ENCODE results near the gene ZNF212. TPM values are rescaled to one million over a fixed set of nuclear protein-coding genes. Genes with fewer than 3 reads are reported as not detected.

The ZNF212 gene
- total and polyA plus RNA-seq, 9 of the 15 experiments (the other 6 are each of a cell fraction or from before 2014, with no cell fraction given): 1.8 to 21.4 (median 7.2) TPM

DNA sequence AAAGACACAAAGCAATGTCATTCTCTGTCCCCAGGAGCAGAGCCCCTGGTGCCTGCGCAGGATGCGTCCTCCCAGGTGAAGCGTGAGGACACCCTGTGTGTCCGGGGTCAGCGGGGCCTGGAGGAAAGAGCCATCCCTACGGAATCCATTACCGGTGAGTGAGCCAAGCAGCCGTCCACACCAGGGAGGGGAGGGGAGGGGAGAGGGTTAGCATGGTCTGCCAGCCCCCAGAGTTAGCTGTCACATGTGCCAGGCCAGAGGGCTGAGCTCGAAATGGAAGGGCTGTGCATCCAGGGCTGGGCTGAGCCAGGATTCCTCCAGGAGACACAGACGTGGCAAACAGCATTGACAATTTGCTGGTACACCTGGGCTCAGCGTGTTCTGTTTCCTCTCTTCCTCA is 28.9 kb upstream of the ZNF212 start (continued):
- TF ChIP-seq, protein P1, sequence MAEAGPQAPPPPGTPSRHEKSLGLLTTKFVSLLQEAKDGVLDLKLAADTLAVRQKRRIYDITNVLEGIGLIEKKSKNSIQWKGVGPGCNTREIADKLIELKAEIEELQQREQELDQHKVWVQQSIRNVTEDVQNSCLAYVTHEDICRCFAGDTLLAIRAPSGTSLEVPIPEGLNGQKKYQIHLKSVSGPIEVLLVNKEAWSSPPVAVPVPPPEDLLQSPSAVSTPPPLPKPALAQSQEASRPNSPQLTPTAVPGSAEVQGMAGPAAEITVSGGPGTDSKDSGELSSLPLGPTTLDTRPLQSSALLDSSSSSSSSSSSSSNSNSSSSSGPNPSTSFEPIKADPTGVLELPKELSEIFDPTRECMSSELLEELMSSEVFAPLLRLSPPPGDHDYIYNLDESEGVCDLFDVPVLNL (CRISPR knock-in tag; IDR thresholded peaks at IDR 0.05; ENCODE audit: low read depth): 0 out of 2 replicates have a peak, but pooled peaks have one; percentile 9

- TF ChIP-seq ZNF586 (CRISPR knock-in tag; conservative IDR thresholded peaks at IDR 0.05) (no peak), POLR2G (IDR thresholded peaks at IDR 0.05; ENCODE audit: low read depth, low read length) (peak; percentile 23; the same call in 1 of the 2 replicates)
- ChIA-PET POLR2A (interaction anchor here (0.9 to 2.1 kb wide), 2 partner anchors 9 to 18 kb away, joined by 3 to 7 read pairs; no protein-coding TSS in a partner anchor), CTCF (ENCODE audit: low intra/inter-chr PET ratio) (interaction anchor here (0.6 kb wide), 1 partner anchor 247 kb away, joined by 3 read pairs; no protein-coding TSS in a partner anchor)
- DNase-seq (ENCODE audit: extremely low read depth in 1 of 4, low spot score in 3 of 4) (no peak), FAIRE-seq (no peak), ATAC-seq (no peak)
- Histone ChIP-seq H4K20me1 (replicated peaks; ENCODE audit: control insufficient read depth, insufficient read depth, low read length) (no peaks in the 10 kb centered on the region; the same call in 1 of the 2 replicates), H3K4me1 (replicated peaks in 1 of 2; ENCODE audit: control insufficient read depth in 2 of 2, insufficient read depth in 2 of 2, low read length in 2 of 2) (peaks cover 0 to 14% of the 10 kb centered on the region in 2 experiments; a peak in 2 of 5 replicates), H2AFZ (ENCODE audit: low read depth, low read length) (no peak overlapping the region), H3K9ac (ENCODE audit: insufficient read depth in 1 of 2, low read depth in 2 of 2, low read length in 2 of 2) (0 out of 4 replicates have a peak overlapping the region, but pooled peaks of 1 of the 2 experiments have one; percentile 33), H3K9me3 (replicated peaks; ENCODE audit: control insufficient read depth, insufficient read depth, low read depth, low read length) (no peaks in the 10 kb centered on the region), H3K9me1 (ENCODE audit: control insufficient read depth, insufficient read depth, low read length) (no peaks in the 10 kb centered on the region), H3K27me3 (ENCODE audit: control insufficient read depth in 2 of 2, insufficient read depth in 2 of 2, low read length in 2 of 2) (no peaks in the 10 kb centered on the region), H3K36me3 (ENCODE audit: control insufficient read depth, insufficient read depth, low read length) (peaks cover 98% of the 10 kb centered on the region), H3K79me2 (ENCODE audit: control insufficient read depth, insufficient read depth, low read length) (no peaks in the 10 kb centered on the region), H3K27ac (ENCODE audit: extremely low read depth, low read depth, low read length) (no peak overlapping the region), H3K4me3 (no peak overlapping the region), H3K4me2 (ENCODE audit: insufficient read depth, low read length) (no peak overlapping the region)
- intact Hi-C loops (cut with micrococcal nuclease): no loop called here
- in situ Hi-C loops (cut with MboI): no loop called here
- no TSS peak for BruUV-seq (replicated peaks)
- WGBS (ENCODE audit: insufficient coverage, low coverage, missing lambda C conversion rate): 88% methylated on average over 7 of the region's 7 CpGs
Observed at GRCh38 chr7:149214020-149214720, 25.3 kb upstream of the ZNF212 start.

Data from K562 (cell line).